ENCODE results near the gene NANOS2. TPM values are rescaled to one million over a fixed set of nuclear protein-coding genes. Genes with fewer than 3 reads are reported as not detected.

Gene NANOS2
- total RNA-seq, result not detected

GRCh38 chr19:45913874-45914830, at the start of gene NANOS2:
Gene NANOS2 (minus strand): TSS chr19:45914778. CDS start chr19:45914693, 85 bp downstream.
- DNase-seq (ENCODE audit: low spot score), result no peak

- no peak for DNase-seq (ENCODE audit: low spot score)
Observed at GRCh38 chr19:45962021-45962420, 47.4 kb upstream of the NANOS2 start.

GRCh38 chr19:45960595-45961235, 46.1 kb upstream of the NANOS2 start:
- no peak for DNase-seq (ENCODE audit: low spot score)

GRCh38 chr19:45959517-45960025, 45.0 kb upstream of the NANOS2 start:
- no peak for DNase-seq (ENCODE audit: low spot score)

- DNase-seq (ENCODE audit: low spot score), result no peak
Observed at GRCh38 chr19:45958769-45959516, 44.4 kb upstream of the NANOS2 start.

- no peak for DNase-seq (ENCODE audit: low spot score)
Observed at GRCh38 chr19:45958320-45958719, 43.7 kb upstream of the NANOS2 start.

GRCh38 chr19:45955905-45956608, 41.5 kb upstream of the NANOS2 start:
- DNase-seq (ENCODE audit: low spot score), result no peak

- no peak for DNase-seq (ENCODE audit: low spot score)
Observed at GRCh38 chr19:45954156-45954555, 39.6 kb upstream of the NANOS2 start.

GRCh38 chr19:45953676-45954075, 39.1 kb upstream of the NANOS2 start:
- DNase-seq (ENCODE audit: low spot score), result no peak

GRCh38 chr19:45952686-45953505, 38.3 kb upstream of the NANOS2 start:
- no peak for DNase-seq (ENCODE audit: low spot score)

- DNase-seq (ENCODE audit: low spot score), result no peak
Observed at GRCh38 chr19:45952341-45952685, 37.7 kb upstream of the NANOS2 start.

- no peak for DNase-seq (ENCODE audit: low spot score)
Observed at GRCh38 chr19:45947926-45948325, 33.3 kb upstream of the NANOS2 start.

GRCh38 chr19:45940515-45940805, 25.9 kb upstream of the NANOS2 start:
- no peak for DNase-seq (ENCODE audit: low spot score)

- DNase-seq (ENCODE audit: low spot score), result no peak
Observed at GRCh38 chr19:45939792-45940514, 25.4 kb upstream of the NANOS2 start.

GRCh38 chr19:45938733-45939319, 24.2 kb upstream of the NANOS2 start:
- no peak for DNase-seq (ENCODE audit: low spot score)

- DNase-seq (ENCODE audit: low spot score), result no peak
Observed at GRCh38 chr19:45935267-45935666, 20.7 kb upstream of the NANOS2 start.

GRCh38 chr19:45934551-45935230, 20.1 kb upstream of the NANOS2 start:
- DNase-seq (ENCODE audit: low spot score), result no peak

- DNase-seq (ENCODE audit: low spot score), result no peak
Observed at GRCh38 chr19:45933759-45934158, 19.2 kb upstream of the NANOS2 start.

GRCh38 chr19:45931055-45931454, 16.5 kb upstream of the NANOS2 start:
- no peak for DNase-seq (ENCODE audit: low spot score)

Data from ureter (tissue), 1 donor.